SH-SY5Y (cell line): ENCODE data around the gene DAG1.

Experiments
- GATA2 ChIP-seq: IDR thresholded peaks from 2 replicates; pipeline ENCODE4 v1.6.1; 2011; ENCODE audit warnings: mild to moderate bottlenecking, low read depth, low read length
- GATA3 ChIP-seq: IDR thresholded peaks from 2 replicates; pipeline ENCODE4 v1.6.1; 2011; ENCODE audit warnings: low read depth, mild to moderate bottlenecking, low read length, moderate library complexity

DNA sequence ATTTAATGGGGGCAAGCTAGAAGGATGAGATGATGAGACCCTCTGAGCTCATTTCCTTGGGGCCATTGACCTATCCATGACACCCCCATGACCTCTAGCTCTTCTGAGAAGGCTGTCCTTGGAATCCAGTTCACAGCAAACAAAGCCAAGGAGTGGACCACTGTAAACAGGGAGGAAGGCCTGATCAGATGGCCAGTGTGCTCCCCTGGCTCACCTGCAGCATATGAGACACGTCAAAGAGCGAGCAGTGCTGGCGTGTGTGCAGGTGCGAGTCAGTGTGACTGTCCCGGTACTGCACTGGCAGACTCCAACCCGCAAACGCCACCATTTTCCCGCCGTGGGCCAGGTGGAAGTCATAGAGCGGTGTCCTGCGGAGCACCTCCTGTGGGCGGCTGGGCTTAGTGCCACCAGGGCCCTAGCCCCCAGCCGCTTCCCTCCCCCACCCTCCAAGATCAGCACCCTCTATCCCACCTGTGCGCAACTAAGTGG is 48.1 kb upstream of the DAG1 start:
- TF ChIP-seq GATA3 = no peak
- TF ChIP-seq GATA2 = no peak
